IMR-90 (cell line): ENCODE data around the gene DVL1.

Source experiments
- BHLHE40 ChIP-seq: fragments of 150-350 bp; IDR thresholded peaks from 2 replicates; pipeline ENCODE4 v1.6.1; 2016; ENCODE audit warnings: mild to moderate bottlenecking, low read depth, low read length
- CEBPB ChIP-seq: IDR thresholded peaks from 2 replicates; pipeline ENCODE4 v1.6.1; 2012; ENCODE audit warnings: low read depth, low read length, improper control_type of control experiment
- CHD1 ChIP-seq: IDR thresholded peaks from 2 replicates; pipeline ENCODE4 v1.6.1; 2012; ENCODE audit warnings: low read depth, low read length, improper control_type of control experiment
- CTCF ChIP-seq: conservative IDR thresholded peaks from 2 replicates; pipeline ENCODE4 v1.5.1; 2012; ENCODE audit warnings: mild to moderate bottlenecking, low read depth, low read length, improper control_type of control experiment
- ELK1 ChIP-seq: fragments of 150-350 bp; IDR thresholded peaks from 2 replicates; pipeline ENCODE4 v1.6.1; 2016; ENCODE audit warnings: low read depth, mild to moderate bottlenecking, low read length, moderate library complexity, borderline replicate concordance
- MAFK ChIP-seq: IDR thresholded peaks from 2 replicates; pipeline ENCODE4 v1.6.1; 2012; ENCODE audit warnings: low read depth, low read length, improper control_type of control experiment
- MAZ ChIP-seq: IDR thresholded peaks from 2 replicates; pipeline ENCODE4 v1.6.1; 2012; ENCODE audit warnings: low read depth, mild to moderate bottlenecking, low read length, improper control_type of control experiment, moderate library complexity, borderline replicate concordance
- MXI1 ChIP-seq: IDR thresholded peaks from 2 replicates; pipeline ENCODE4 v1.6.1; 2012; ENCODE audit warnings: low read depth, mild to moderate bottlenecking, low read length, moderate library complexity, borderline replicate concordance
- NFE2L2 ChIP-seq: fragments of 150-350 bp; IDR thresholded peaks from 2 replicates; pipeline ENCODE4 v1.6.1; 2016; ENCODE audit warnings: low read depth, mild to moderate bottlenecking, low read length
- POLR2A ChIP-seq: IDR thresholded peaks from 2 replicates; pipeline ENCODE4 v1.6.1; 2012; ENCODE audit warnings: mild to moderate bottlenecking, low read depth, low read length
- RAD21 ChIP-seq: IDR thresholded peaks from 2 replicates; pipeline ENCODE4 v1.6.1; 2012; ENCODE audit warnings: low read length, improper control_type of control experiment
- RFX5 ChIP-seq: IDR thresholded peaks from 2 replicates; pipeline ENCODE4 v1.8.0; 2012; ENCODE audit warnings: low read depth, mild to moderate bottlenecking, low read length, moderate library complexity
- SMC3 ChIP-seq: fragments of 150-350 bp; IDR thresholded peaks from 2 replicates; pipeline ENCODE4 v1.6.1; 2016; ENCODE audit warnings: low read depth, mild to moderate bottlenecking, antibody characterized with exemption, low read length, moderate library complexity
- USF2 ChIP-seq: fragments of 150-350 bp; IDR thresholded peaks from 2 replicates; pipeline ENCODE4 v1.6.1; 2017; ENCODE audit warnings: mild to moderate bottlenecking, antibody characterized with exemption, low read length, low read depth

- no peak for TF ChIP-seq CTCF
- TF ChIP-seq USF2 = no peak
- TF ChIP-seq POLR2A = no peak
- TF ChIP-seq MAZ = 0 out of 2 replicates have a peak, but pooled peaks have one; percentile 15
- TF ChIP-seq RFX5 = no peak
- no peak for TF ChIP-seq MXI1
- no peak for TF ChIP-seq NFE2L2
- TF ChIP-seq CEBPB = no peak
- no peak for TF ChIP-seq RAD21
- TF ChIP-seq CHD1 = no peak
- no peak for TF ChIP-seq SMC3
- TF ChIP-seq ELK1 = no peak
- TF ChIP-seq MAFK = no peak
- TF ChIP-seq BHLHE40 = 0 out of 2 replicates have a peak, but pooled peaks have one; percentile 14
These were observed 10.6 kb upstream of the DVL1 start for GRCh38 chr1:1359664-1360468.
